Large intestine (tissue), 3 donors: Measurements from ENCODE around the gene BRK1. TPM values are rescaled to one million over a fixed set of nuclear protein-coding genes. Genes with fewer than 3 reads are reported as not detected.
A peak's percentile ranks its signal among the peaks of the same experiment; 100 is the strongest.
"Not testable (repeated sequence)": the region's sequence is repeated elsewhere in the genome, so short reads cannot be mapped to it uniquely, and the experiment has no call there.

Experiments used
- DNase-seq, 2 donors: peaks; one replicate each; pipeline versions ENCODE4 v3.0.0 to v3.0.0-alpha.2; 2013
- H3K27ac ChIP-seq: one replicate; pipeline ENCODE4 v1.5.1; 2013; ENCODE audit warnings: low read length
- H3K27me3 ChIP-seq: 2 replicates; pipeline ENCODE4 v1.6.1; 2013; ENCODE audit warnings: low read length; ENCODE audit not compliant: control insufficient read depth, insufficient read depth
- H3K36me3 ChIP-seq: 2 replicates; pipeline ENCODE4 v1.6.1; 2013; ENCODE audit warnings: low read length; ENCODE audit not compliant: control insufficient read depth, insufficient read depth
- H3K4me1 ChIP-seq: one replicate; pipeline ENCODE4 v1.6.1; 2013; ENCODE audit warnings: low read length; ENCODE audit not compliant: control insufficient read depth, insufficient read depth
- H3K4me3 ChIP-seq: one replicate; pipeline ENCODE4 v1.5.1; 2013; ENCODE audit warnings: low read length
- H3K9me3 ChIP-seq: one replicate; pipeline ENCODE4 v1.6.1; 2013; ENCODE audit warnings: mild to moderate bottlenecking, low read depth, low read length, moderate library complexity; ENCODE audit not compliant: control insufficient read depth
- whole genome bisulfite sequencing: methylation state at CpG from one replicate; pipeline ENCODE4 v1.1.5; 2013; ENCODE audit warnings: low lambda C conversion rate; ENCODE audit not compliant: insufficient coverage; 5-methylcytosine and 5-hydroxymethylcytosine counted together
- polyA plus RNA-seq: library from polyadenylated mRNA; unstranded; fragments of 120-200 nt; gene quantifications from one replicate; pipeline ENCODE4 v1.2.1, GENCODE V29; 2013

BRK1 gene
- polyA plus RNA-seq, 1 donor = 172 TPM

- no peak overlapping the region for H3K4me3 ChIP-seq
- DNase-seq = no peak
- no peaks in the 10 kb centered on the region for H3K9me3 ChIP-seq
- no peaks in the 10 kb centered on the region for H3K36me3 ChIP-seq
- no peak overlapping the region for H3K27ac ChIP-seq
- peaks cover 2% of the 10 kb centered on the region for H3K4me1 ChIP-seq
- no CpG with 5 or more reads among the region's 3 CpGs for WGBS
- no peaks in the 10 kb centered on the region for H3K27me3 ChIP-seq
Measured at GRCh38 chr3:10093678-10094077, 21.8 kb upstream of the BRK1 start.

GRCh38 chr3:10099041-10099440 is 16.4 kb upstream of the BRK1 start:
- Histone ChIP-seq H3K4me1 (no peaks in the 10 kb centered on the region), H3K36me3 (no peaks in the 10 kb centered on the region), H3K4me3 (no peak overlapping the region), H3K27ac (no peak overlapping the region), H3K27me3 (no peaks in the 10 kb centered on the region), H3K9me3 (no peaks in the 10 kb centered on the region)
- 94% methylated on average over 4 of the region's 5 CpGs for WGBS
- DNase-seq = no peak

GRCh38 chr3:10106919-10107318 is 8.6 kb upstream of the BRK1 start:
- H3K27me3 ChIP-seq = no peaks in the 10 kb centered on the region
- no peak overlapping the region for H3K4me3 ChIP-seq
- no peak overlapping the region for H3K27ac ChIP-seq
- H3K9me3 ChIP-seq = no peaks in the 10 kb centered on the region
- DNase-seq = no peak
- no peaks in the 10 kb centered on the region for H3K4me1 ChIP-seq
- no CpG with 5 or more reads among the region's 2 CpGs for WGBS
- no peaks in the 10 kb centered on the region for H3K36me3 ChIP-seq

- no peak within 1 kb of the TSS for H3K4me3 ChIP-seq
- no peak within 1 kb of the TSS for H3K27ac ChIP-seq
- no peaks in the 10 kb centered on the region for H3K4me1 ChIP-seq
- no CpG with 5 or more reads among the region's 28 CpGs for WGBS
- no peaks in the 10 kb centered on the region for H3K27me3 ChIP-seq
- no peak for DNase-seq
- H3K36me3 ChIP-seq = no peaks in the 10 kb centered on the region
- H3K9me3 ChIP-seq = no peaks in the 10 kb centered on the region
Measured at GRCh38 chr3:10108091-10108490, 7.4 kb upstream of the BRK1 start, which contains the start of gene FANCD2OS. Gene FANCD2OS (minus strand): TSS chr3:10108255. CDS start chr3:10104774, 3,481 bp downstream.

- peak overlapping the region; percentile 28 for H3K27ac ChIP-seq
- WGBS = no CpG with 5 or more reads among the region's 10 CpGs
- no peaks in the 10 kb centered on the region for H3K9me3 ChIP-seq
- peak overlapping the region; percentile 75 for H3K4me3 ChIP-seq
- peaks cover 8% of the 10 kb centered on the region for H3K4me1 ChIP-seq
- H3K27me3 ChIP-seq = no peaks in the 10 kb centered on the region
- H3K36me3 ChIP-seq = peaks cover 7% of the 10 kb centered on the region
- peak in 1 of 2 donors; percentile 7 for DNase-seq
Measured at GRCh38 chr3:10116138-10116460, 624 bp downstream of the BRK1 start.

GRCh38 chr3:10116928-10117327 is 1.5 kb downstream of the BRK1 start:
- H3K27ac ChIP-seq = no peak overlapping the region
- no peaks in the 10 kb centered on the region for H3K27me3 ChIP-seq
- H3K9me3 ChIP-seq = no peaks in the 10 kb centered on the region
- H3K36me3 ChIP-seq = peaks cover 9% of the 10 kb centered on the region
- no peak for DNase-seq
- H3K4me1 ChIP-seq = peaks cover 8% of the 10 kb centered on the region
- no peak overlapping the region for H3K4me3 ChIP-seq
- no CpG with 5 or more reads among the region's 4 CpGs for WGBS

GRCh38 chr3:10119376-10119775 is 3.9 kb downstream of the BRK1 start:
- WGBS = 82% methylated on average over 3 of the region's 4 CpGs
- no peak for DNase-seq
- Histone ChIP-seq H3K9me3 (no peaks in the 10 kb centered on the region), H3K4me3 (no peak overlapping the region), H3K27ac (no peak overlapping the region), H3K27me3 (no peaks in the 10 kb centered on the region), H3K4me1 (peaks cover 8% of the 10 kb centered on the region), H3K36me3 (peaks cover 14% of the 10 kb centered on the region)

GRCh38 chr3:10121064-10121463 is 5.6 kb downstream of the BRK1 start:
- H3K36me3 ChIP-seq = peaks cover 18% of the 10 kb centered on the region
- WGBS = no CpG with 5 or more reads among the region's 2 CpGs

GRCh38 chr3:10122724-10123123 is 7.2 kb downstream of the BRK1 start:
- H3K27me3 ChIP-seq = no peaks in the 10 kb centered on the region
- no peak overlapping the region for H3K4me3 ChIP-seq
- H3K36me3 ChIP-seq = peaks cover 32% of the 10 kb centered on the region
- no peak for DNase-seq
- H3K4me1 ChIP-seq = no peaks in the 10 kb centered on the region
- no peaks in the 10 kb centered on the region for H3K9me3 ChIP-seq
- WGBS = 100% methylated on average over 2 of the region's 4 CpGs
- H3K27ac ChIP-seq = no peak overlapping the region

More at GRCh38 chr3:10121064-10121463, 5.6 kb downstream of the BRK1 start:
- Histone ChIP-seq H3K4me1 (peaks cover 8% of the 10 kb centered on the region), H3K27ac (no peak overlapping the region), H3K9me3 (no peaks in the 10 kb centered on the region), H3K27me3 (no peaks in the 10 kb centered on the region), H3K4me3 (no peak overlapping the region)
- no peak for DNase-seq

GRCh38 chr3:10135872-10136271 is 20.4 kb downstream of the BRK1 start:
- H3K4me1 ChIP-seq, H3K27me3 ChIP-seq, DNase-seq, H3K4me3 ChIP-seq, H3K9me3 ChIP-seq, H3K36me3 ChIP-seq, H3K27ac ChIP-seq: not testable (repeated sequence)
- no CpG with 5 or more reads among the region's 9 CpGs for WGBS

GRCh38 chr3:10136426-10137005 is 21.0 kb downstream of the BRK1 start:
- no CpG with 5 or more reads among the region's 25 CpGs for WGBS

More at GRCh38 chr3:10136426-10137005, 21.0 kb downstream of the BRK1 start:
- H3K27me3 ChIP-seq = no peaks in the 10 kb centered on the region
- no peaks in the 10 kb centered on the region for H3K9me3 ChIP-seq
- H3K4me3 ChIP-seq = no peak overlapping the region
- H3K27ac ChIP-seq = no peak overlapping the region
- H3K4me1 ChIP-seq = peaks cover 3% of the 10 kb centered on the region
- H3K36me3 ChIP-seq = no peaks in the 10 kb centered on the region
- no peak for DNase-seq
